NCI-H128 (cell line): ENCODE measurements around the gene FAM136A.
"Not testable (repeated sequence)": the region's sequence is repeated elsewhere in the genome, so short reads cannot be mapped to it uniquely, and the experiment has no call there.

ENCODE experiments used
- DNase-seq: peaks from one replicate; lab custom pipeline; 2025; ENCODE audit not compliant: unreplicated experiment; lab: John Stamatoyannopoulos, UW

FAM136A gene

DNA sequence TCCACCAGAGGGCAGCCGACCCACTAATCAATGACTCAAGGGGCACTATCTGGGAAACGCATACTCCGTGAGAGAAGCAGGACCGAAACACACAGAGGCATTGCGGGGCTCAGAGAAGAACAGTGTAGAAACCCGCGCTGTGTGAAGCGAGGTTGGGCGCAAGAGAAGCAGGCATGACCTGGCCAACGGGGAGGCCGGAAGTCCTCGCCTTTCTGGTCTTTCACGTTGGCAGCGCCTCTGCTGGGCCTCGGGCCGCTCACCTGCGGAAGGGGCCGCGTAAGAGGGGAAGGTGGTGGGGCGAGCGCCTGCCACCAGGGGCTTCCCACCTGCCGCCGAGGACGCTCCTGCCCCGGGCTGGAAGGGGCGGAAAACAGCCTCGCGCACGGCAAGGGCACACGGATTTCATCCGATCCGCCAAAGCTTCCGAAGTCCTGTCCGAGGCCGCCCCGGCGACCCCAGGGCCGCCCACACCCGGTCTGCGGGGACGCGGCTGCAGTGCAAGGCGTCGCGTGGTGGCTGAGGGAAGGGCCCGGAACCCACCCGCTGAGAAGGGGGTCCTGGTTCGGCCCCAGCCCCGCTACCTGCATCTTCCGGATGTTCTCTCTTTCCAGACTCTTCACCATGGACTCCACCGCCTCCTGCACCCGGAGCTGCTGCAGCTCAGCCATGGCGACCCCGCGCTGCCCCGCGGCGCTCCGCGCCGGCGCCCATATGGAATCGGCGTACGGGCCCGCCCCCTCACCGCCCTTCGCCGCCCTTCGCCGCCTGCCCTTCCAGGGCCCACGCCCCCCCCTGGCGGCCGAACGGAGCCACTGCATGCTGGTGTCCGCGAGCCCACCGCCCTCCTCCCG lies at the start of gene FAM136A:
TSS of gene FAM136A (minus strand) at position 724 of the 851 bp plus-strand sequence. CDS start at position 668, 56 bp downstream.
- DNase-seq: peak; percentile 47

DNA sequence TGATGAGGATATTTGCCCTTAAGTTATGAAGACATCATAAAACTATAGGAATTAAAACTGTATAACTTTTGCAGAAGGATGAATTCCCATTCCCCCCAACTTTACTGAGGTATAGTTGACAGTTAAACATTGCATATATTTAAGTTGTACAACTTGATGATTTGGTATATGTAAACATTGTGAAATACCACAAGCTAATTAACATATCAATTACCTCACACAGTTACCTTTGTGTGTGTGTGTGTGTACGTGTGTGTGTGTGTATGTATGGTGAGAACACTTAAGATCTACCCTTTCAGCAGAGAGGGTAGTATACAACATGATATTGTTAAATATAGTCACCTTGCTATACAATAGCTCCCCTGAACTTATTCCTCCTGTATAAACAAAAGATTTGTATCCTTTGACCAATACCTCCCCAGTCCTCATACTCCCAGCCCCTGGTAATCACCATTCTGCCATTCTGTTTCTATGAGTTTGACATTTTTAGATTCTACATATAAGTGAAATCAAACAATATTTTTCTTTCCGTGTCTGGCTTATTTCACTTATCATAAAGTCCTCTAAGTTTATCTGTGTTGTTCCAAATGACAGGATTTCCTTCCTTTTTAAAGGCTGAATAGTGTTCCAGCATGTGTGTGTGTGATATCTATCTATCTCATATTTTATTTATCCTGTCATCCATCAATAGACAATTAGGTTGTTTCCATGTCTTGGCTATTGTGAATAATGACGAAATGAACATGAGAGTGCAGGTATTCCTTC lies 48.2 kb upstream of the FAM136A start:
- no peak for DNase-seq

DNA sequence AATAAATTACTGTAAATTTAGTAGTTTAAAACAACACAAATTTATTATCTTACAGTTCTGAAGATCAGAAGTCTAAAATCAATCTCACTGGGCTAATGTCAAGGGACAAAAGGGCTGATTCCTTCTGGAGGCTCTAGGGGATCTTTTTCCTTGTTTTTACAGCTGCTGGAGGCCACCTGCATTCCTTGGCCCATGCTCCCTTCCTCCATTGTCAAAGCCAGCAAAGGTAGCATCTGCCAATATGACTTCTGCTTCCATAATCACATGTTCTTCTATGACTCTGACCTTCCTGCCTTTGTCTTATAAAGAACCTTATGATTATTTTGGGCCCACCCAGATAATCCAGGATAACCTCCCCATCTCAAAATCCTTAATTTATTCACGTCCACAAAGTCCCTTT lies 46.0 kb upstream of the FAM136A start:
- no peak for DNase-seq

DNA sequence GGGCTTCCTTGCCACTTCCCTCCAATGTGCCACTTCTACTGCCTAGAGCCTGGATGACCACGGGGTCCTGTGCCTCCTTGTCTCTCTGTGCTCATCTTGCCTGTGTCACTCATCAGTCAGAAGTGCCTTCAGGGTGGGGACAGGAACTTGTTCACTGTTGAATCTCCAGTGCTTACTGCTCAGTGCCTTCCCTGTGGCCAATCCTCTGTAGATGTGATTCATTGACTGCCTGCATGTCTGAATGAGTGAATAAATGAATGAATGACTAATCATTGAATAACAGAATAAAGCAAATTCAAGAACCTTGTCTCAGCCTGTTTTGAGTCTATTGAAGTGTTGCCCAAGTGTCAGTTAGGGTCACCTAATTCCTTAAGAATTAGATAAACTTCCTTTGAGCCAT lies 42.3 kb upstream of the FAM136A start:
- DNase-seq: no peak

DNA sequence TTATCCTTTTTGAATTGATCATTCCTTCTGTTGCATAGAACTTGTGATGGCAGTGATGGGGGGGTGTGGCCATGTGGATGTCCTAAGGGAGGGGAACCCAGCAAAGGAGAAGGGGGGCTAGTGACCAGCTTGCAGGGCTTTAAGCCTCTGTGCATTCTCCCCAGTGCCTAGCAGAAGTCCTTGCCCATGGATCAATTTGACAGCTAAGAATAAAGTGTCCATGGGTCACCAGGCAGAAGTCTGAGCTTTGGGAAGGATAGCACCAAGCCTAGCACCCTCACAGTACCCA lies 39.6 kb upstream of the FAM136A start:
- no peak for DNase-seq

DNA sequence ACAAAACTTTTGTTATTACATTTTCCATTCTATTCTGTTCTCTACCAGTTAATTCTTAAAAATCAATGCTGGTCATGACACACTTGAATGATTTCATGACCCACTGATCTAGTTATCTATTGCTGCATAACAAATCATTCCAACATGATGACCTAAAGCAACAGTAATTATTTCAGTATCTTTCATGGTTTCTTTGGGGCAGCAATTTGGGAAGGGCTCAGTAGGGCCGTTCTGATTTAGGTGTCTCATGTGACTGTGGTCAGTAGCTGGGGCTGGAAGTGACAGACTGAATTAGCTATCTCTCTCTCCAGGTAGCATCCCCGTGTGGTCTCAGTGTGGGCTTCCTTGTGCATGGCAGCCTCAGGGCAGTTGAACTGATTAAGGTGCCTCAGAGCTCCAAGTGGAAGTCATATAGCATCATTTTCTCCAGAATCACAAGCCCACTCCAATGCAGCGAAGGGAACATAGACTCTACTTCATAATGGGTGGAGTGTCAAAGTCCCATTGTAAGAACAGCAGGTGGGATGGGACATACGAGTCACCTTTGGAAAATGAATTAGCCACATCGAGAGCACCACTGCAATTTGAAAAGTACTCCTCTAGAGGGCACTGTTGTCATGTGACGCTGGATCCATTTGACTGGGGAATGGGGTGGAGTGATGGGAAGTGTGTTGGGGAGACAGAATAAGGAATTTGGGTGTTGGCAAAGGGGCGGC lies 39.1 kb upstream of the FAM136A start:
- DNase-seq: peak; percentile 61

DNA sequence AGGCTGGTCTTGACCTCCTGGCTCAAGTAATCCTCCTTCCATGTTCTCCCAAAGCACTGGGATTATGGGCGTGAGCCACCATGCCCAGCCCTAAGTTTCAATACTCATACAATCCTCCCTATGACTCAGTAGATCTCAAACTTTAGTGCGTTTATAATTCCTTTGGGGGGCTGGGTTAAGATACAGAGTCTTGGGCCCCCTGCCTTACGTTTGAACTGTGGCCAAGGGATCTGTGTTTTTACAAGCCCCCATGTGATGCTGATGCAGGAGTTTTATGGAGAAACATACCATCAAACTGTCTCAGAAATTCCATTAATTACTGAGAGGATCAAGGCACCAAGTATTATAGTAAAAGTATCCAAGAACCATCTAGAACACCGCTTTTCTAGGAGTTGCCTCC lies 38.2 kb upstream of the FAM136A start:
- DNase-seq: no peak

DNA sequence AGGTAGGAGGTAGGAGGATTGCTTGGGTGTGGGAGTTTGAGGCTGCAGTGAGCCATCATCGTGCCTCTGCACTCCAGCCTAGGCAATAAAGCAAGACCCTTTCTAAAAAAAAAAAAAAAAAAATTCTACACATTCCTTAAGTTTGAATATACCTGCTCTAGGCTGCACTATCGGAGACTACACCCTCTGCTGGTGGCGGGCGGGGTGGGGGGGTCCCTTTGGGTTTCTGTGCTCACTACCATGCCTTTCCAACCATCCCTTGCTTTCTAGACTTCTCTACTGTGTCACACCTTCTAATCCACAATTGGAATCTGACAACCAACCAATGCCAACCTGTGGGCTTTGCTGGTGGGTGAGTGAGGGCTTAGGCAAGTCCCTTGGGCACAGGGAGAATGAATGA lies 34.7 kb upstream of the FAM136A start:
- DNase-seq: no peak

DNA sequence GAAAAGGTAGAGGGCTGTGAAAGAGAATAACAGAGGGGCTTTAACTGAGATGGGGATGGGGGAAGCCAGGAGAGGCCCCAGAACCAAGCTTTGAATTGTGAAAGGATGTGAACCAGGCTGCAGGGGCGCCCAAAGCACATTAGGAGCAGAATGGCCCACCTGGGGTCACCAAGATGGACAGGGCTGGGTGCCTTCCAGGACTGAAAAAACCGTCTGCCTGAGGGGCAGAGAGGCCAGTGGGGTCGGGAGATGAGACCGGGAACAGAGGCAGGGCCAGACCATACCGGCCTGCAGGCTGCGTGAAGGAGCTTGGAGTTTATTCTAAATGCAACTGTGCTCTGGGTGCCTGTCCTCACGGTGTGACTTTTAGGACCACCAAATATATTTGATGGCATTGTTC lies 29.1 kb upstream of the FAM136A start:
- no peak for DNase-seq

DNA sequence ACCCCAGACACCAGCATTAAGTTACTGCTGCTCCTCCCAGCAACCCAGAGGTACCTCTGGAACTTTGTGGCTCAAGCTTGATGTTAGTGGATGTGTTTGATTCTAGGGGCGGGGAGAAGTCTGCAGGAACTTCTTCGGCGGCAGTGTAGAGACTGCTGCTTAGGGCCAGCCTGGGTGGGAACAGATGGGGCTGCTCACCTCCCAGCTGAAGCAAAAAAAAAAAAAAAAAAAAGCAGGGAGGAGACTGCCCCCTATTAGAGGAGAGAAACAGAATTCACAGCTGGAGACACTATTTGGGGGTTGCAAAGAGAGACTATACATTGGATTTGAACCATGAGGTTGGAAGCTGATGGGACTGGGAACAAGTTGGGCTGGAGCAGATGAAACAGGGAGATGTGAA lies 28.6 kb upstream of the FAM136A start:
- no peak for DNase-seq

DNA sequence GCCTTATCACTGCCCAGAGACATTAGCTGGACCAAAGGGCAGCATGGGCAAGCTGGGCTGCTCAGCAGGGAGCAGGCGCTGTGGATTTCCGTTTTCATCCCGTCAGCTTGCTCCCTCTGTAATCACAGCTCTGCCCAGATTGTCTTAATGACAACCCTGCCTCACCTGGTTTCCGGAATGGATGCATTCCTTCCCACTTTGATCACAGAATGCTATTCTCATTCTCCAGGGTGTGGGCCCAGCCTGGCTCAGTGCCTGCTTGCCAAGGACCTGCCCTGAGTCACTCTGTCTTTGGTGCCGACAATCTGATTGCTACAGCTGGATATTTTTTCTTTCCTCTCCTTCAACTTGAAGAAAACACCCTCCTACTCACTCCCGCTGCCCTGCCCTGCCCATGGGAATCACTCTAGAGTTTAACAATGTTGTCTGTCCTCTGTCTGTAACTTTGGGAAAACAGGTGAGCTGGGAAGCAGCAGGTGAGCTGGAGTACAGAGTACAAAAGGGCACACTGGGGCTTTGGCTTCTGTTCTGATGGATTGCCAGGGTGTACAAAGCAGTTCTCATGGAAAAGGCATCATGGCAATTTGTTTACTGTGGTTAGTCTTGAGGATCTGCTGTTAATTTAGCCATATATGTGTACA lies 27.2 kb upstream of the FAM136A start:
- no peak for DNase-seq

DNA sequence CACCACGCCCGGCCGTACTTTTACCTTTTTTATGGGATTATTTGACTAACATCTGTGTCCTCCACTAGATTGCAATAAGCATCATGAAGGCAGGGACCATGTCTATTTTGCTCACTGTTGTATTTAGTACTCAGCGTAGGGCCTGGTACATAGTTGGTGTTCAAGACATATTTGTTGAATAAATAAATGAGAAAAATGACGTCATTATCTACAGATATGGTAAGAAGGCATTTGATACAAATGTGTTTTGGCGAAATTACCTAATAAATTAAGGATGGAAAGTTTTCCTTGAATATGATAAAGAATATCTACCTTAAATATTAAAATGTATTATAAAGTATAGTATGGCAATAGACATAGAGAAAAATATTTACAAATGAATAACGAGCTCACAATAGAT lies 24.0 kb upstream of the FAM136A start:
- DNase-seq: no peak

DNA sequence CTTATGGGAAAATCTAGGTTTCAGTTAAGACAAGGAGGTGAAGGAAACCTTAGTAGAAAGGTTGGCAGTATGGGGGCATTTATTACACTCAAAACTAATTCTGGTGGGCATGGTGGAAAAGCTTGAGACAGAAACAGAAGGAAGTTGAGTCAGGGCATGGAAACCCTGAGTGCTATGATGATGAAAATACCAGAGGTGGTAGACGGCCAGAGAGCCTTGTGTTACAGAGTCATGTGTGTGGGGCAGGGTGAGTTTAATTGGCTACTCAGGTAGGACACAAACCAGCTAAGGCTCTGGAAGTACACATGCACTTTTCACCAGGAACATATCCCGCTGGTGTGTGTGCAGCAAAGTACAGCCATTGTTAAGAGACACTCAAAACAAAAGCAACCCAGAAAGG lies 20.7 kb upstream of the FAM136A start:
- DNase-seq: no peak

DNA sequence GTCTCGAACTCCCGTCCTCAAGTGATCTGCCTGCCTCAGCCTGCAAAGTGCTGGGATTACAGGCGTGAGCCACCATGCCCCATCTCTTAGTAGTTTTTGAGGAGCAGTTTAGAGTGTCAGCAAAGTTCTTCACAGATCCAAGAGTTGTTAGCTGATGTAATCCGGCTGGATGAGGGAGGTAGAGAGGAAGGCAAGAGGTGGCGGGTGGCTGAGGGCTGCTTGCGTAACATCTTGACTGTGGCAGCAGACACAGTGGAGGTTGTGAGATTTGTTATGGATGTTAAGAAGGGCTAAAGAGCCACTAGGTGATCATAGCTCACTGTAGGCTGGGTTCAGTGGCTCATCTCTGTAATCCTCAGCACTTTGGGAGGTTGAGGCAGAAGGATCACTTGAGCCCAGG lies 19.5 kb upstream of the FAM136A start:
- no peak for DNase-seq

DNA sequence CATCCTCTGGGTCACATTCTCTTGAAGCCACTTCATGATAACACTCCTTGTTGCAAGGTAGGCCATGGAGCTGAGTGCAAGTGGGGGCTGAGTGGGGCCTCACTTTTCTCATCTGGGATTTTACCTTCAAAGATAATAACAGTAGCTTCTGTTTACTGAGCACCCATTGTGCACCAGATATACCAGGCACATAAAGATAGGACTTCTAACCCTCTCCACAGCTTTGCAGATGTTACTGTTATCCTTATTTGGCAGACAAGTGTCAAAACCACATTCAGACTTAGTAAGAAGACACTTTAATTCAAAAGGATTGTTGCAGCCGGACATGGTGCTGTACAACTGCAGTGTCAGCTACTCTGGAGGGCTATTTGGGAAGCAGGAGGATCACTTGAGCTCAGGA lies 12.8 kb upstream of the FAM136A start:
- DNase-seq: no peak

DNA sequence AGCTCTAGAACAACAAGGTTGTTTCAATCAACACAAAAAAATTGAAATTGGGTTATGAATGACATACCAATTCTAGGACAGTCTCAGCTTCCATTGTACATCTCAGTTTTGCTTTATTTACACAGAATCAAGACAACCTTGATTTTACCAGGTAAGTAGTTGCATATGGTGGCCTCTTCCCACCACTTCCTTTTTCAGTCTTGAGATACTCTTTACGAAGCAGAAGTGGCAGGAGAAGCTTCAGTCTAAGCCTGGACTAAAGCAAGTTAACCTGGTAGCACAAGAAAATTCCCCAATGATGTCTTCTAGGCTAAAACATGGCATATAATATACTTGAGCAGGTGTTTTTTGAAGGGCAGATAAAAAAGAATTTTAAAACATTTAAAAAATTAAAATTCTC lies 10.7 kb upstream of the FAM136A start:
- DNase-seq: no peak

DNA sequence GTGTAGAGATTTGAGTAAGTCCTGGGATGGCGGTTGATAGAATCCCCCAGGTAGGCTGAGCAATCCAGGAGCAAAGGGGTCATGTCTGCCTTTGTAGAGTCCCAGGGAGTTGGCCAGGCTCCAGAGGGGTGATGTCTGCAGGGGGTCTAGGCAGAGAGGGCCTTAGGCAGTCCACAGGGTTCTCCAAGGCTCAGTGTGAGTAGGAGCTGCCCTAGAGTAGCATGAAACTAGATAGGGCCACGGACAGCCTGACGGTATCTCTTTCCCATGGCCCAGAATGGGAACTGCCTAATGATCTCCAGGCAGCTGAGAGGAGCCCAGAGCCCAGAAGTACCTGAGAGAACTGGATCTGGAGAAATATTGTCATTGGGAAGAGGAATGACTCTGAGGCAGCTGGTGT lies 9.0 kb upstream of the FAM136A start:
- no peak for DNase-seq

DNA sequence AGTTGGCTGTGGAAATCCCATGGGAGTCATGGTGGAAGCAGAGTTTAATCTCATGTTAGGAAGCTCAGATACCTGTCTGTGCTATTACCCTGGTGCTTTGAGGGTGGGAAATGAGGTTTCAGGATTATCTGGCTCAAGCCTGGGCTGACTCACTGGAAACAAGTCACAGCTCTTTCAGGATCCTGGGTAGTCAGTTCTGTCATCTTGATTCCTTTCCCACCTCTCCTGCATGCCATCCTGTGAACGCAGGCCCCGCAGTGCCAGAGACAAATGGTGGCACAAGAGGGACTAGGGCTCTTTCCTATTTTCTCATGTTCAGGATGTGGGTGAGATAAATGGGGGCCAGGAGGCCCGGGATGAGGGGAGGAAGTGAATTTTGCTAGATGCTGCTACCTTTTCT lies 3.7 kb upstream of the FAM136A start:
- no peak for DNase-seq

DNA sequence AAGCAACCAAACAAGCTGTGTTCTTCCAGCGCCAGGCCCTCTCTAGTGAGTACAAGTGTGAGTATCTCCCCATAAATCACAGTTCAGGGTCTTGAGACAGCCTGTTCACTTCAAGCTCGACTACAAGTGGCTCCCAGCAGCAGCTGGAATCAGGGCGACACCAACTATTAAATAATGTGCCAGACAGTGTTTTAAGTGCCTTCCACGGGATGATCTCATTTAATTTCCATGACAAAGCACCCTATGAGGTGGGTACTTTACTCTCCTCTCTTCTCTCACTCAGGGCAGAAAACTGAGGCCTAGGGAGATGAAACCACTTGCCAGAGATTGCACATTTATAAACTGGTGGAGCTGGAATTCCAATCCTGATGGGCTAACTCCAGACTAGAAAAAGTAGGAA lies 2.6 kb upstream of the FAM136A start:
- peak; percentile 58 for DNase-seq

DNA sequence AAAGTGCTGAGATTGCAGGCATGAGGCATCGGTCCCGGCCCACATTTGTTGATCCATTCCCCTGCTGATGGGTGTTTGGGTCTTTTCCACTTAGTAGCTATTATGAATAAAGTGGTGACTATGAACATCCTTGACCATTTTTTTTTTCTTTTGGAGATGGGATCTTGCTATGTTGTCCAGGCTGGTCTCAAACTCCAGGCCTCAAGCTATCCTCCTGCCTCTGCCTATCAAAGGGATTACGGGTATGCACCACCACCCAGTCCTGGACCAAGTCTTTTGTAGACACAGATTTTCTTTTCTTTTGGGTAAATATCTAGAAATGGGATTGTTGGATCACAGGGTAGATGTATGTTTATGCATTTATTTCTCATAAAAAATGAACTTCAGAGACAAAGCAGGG lies 1.3 kb upstream of the FAM136A start:
- DNase-seq: no peak

DNA sequence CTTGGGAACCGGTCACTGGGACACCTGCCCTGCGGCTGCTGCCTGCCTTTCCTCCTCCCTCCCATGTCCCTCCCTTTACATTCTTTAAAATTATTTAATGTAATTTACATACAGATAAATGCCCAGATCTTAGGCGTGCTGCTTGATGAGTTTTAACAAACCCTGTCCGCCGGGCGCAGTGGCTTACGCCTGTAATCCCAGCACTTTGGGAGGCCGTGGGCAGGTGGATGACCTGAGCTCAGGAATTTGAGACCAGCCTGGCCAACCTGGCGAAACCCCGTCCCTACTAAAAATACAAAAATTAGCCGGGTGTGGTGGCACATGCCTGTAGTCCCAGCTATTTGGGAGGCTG lies 304 bp upstream of the FAM136A start:
- DNase-seq: not testable (repeated sequence)
